Endothelial cell of umbilical vein (primary cell): ENCODE measurements around the gene HCK.

ENCODE experiments used
- CTCF ChIP-seq, 2 donors: IDR thresholded peaks; 1 replicate in 1 of 2; 2 replicates in 1 of 2; pipeline ENCODE4 v1.5.1; 2011; ENCODE audit warnings: low read length in 2 of 2, mild to moderate bottlenecking in 2 of 2, moderate library complexity in 2 of 2, control low read depth in 1 of 2, inconsistent platforms in 1 of 2, low read depth in 1 of 2; ENCODE audit not compliant: insufficient read depth in 1 of 2; ENCODE audit errors: extremely low read depth in 1 of 2
- EZH2 ChIP-seq: IDR thresholded peaks from 2 replicates; pipeline ENCODE4 v1.6.1; 2012; ENCODE audit warnings: borderline replicate concordance, low read depth, mild to moderate bottlenecking, moderate library complexity, low read length, inconsistent platforms; ENCODE audit not compliant: severe bottlenecking
- FOS ChIP-seq: IDR thresholded peaks from 2 replicates; pipeline ENCODE4 v1.6.1; 2011; ENCODE audit warnings: mild to moderate bottlenecking, low read length, moderate library complexity, borderline replicate concordance; ENCODE audit not compliant: insufficient read depth
- GATA2 ChIP-seq: IDR thresholded peaks from 2 replicates; pipeline ENCODE4 v1.7.0; 2011; ENCODE audit warnings: low read depth, mild to moderate bottlenecking, moderate library complexity, mixed read lengths, low read length; ENCODE audit not compliant: insufficient read length, insufficient read depth
- JUN ChIP-seq: IDR thresholded peaks from 2 replicates; pipeline ENCODE4 v1.6.1; 2011; ENCODE audit warnings: borderline replicate concordance, low read depth; ENCODE audit not compliant: insufficient read length, insufficient read depth
- MAX ChIP-seq: IDR thresholded peaks from 2 replicates; pipeline ENCODE4 v1.6.1; 2011; ENCODE audit not compliant: insufficient read depth, insufficient read length
- MYC ChIP-seq: IDR thresholded peaks from one replicate; pipeline ENCODE4 v1.6.1; 2011; ENCODE audit warnings: mild to moderate bottlenecking, low read depth, low read length
- POLR2A ChIP-seq: IDR thresholded peaks from 2 replicates; pipeline ENCODE4 v1.6.1; 2012; ENCODE audit warnings: low read depth, mild to moderate bottlenecking, control low read depth, low read length
- POLR2AphosphoS5 ChIP-seq: IDR thresholded peaks from 2 replicates; pipeline ENCODE4 v1.6.1; 2012; ENCODE audit warnings: low read depth, mild to moderate bottlenecking, control low read depth, low read length, moderate library complexity; ENCODE audit not compliant: insufficient read depth

DNA sequence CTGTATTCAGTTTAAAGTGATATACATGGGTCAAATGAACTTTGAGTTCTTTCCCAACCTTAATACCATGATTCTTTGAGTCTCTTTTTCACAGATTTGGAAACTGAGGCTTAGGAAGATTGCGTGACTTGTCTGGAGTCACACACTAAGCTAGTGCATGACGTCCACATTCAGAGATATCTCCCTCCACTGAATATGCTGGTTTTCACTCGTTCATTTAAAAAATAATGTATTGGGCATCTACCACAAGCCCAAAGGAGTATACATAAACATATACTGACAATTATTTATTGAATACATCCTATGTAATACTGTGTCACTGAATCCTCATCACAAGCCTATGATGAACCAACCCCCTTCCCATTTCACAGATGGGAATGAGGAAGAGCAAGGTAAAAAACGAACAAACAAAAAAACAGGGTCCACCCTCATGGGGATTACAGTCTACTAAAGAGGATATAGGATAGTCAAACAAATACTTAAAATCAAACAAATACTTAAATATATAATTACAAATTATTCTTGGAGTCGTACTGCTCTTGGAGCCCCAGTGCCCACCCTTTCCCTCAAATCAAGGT, 56.9 kb downstream of the HCK start:
- TF ChIP-seq CTCF (IDR thresholded peaks at IDR 0.05; ENCODE audit: extremely low read depth in 1 of 2, insufficient read depth in 1 of 2, low read depth in 1 of 2, low read length in 2 of 2) (no peak), POLR2A (no peak), MAX (no peak), EZH2 (no peak), JUN (no peak), GATA2 (no peak), FOS (no peak), MYC (no peak), POLR2AphosphoS5 (no peak)
